Loucy (cell line): ENCODE results near the gene ABLIM1.

ENCODE experiments used
- CTCF ChIP-seq: fragments of 200-600 bp; sonication (generic); conservative IDR thresholded peaks from 2 replicates; pipeline ENCODE4 v1.5.1; 2014; ENCODE audit warnings: mild to moderate bottlenecking, antibody characterized with exemption, low read length
- EZH2phosphoT487 ChIP-seq: fragments of 200-600 bp; IDR thresholded peaks from 2 replicates; pipeline ENCODE4 v1.6.1; 2018; ENCODE audit warnings: antibody characterized with exemption, mild to moderate bottlenecking, moderate library complexity, borderline replicate concordance

- no peak for TF ChIP-seq CTCF
- TF ChIP-seq EZH2phosphoT487: no peak
These were observed 215.9 kb downstream of the ABLIM1 start for GRCh38 chr10:114442091-114442630.
